GM21423 (cell line): ENCODE measurements around the gene RAPSN.

ENCODE experiments used
- ATAC-seq: cut with Tn5 transposase; IDR thresholded peaks from one replicate; pipeline ENCODE4 v1.9.1; 2021; ENCODE audit warnings: mild to moderate bottlenecking, moderate library complexity; ENCODE audit not compliant: unreplicated experiment

RAPSN gene

DNA sequence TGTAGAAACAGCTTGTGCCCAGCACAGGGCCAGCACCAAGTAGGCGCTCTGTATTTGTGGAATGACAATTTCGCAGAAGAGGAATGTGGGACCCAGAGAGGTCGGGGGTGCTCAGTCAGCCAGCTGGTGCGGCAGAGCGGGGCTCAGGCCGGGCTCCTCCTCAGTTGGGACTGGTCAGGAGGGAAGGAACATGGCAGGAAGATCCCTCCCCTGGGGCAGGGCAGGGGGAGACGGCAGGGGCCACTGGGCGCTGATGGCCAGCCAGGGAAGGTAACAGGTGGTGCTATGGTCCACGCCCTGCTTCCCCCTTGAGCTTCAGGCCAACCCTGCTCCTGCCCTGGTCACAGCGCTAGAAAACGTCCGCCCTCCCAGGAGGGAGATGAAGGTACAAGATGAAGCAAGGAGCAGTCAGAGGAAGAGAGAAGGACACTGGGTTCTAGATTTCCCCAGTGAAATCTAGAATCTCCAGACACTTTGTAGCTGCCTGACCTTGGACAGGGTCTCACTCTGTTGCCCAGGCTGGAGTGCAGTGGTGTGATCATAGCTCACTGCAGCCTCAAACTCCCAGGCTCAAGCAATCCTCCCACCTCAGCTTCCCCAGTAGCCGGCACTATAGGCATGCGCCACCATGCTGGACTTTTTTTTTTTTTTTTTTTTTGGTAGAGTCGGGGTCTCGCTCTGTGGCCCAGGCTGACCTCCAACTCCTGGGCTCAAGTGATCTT, 57.1 kb downstream of the RAPSN start:
- no peak for ATAC-seq

DNA sequence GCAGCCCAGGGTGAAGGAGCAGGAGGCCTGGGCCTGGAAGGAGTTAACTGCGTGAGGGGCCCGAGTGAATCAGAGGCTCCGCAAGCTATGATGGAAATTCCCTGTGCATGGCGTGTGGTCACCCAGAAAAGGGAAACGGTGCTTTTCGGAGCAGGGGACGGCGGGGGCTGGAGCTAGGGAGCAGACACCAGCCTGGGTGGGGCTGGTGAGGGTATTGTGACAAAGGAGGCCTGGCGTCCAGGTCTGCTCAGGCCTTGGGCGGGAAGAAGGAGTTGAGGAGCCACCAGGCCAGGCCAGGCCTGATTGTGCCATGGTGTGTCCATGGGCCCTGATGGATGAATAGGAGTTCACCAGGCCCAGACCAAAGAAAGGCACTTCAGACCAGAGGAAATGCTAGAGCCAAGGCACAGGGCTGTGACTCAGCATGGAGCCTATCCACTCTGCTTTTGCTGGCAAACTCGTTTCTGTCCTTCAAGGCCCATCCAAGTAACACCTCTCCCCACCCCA, 57.8 kb downstream of the RAPSN start:
- no peak for ATAC-seq

DNA sequence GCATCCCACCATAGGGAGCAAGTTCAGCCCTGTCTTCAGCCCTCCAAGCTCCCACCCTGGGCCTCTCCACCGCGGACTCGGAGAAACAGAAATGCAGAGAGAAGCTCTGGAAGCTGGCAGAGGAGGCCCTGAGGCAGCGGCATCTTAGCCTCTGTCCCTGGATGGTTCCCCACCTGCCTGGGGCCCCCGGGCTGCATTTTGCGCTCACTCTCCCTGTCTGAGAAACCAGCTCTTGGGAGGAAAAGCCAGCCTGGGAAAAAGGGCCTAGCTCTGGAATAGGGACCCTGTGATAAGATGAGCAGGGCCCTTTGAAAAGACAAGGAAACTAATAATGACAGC, 58.5 kb downstream of the RAPSN start:
- ATAC-seq: no peak

DNA sequence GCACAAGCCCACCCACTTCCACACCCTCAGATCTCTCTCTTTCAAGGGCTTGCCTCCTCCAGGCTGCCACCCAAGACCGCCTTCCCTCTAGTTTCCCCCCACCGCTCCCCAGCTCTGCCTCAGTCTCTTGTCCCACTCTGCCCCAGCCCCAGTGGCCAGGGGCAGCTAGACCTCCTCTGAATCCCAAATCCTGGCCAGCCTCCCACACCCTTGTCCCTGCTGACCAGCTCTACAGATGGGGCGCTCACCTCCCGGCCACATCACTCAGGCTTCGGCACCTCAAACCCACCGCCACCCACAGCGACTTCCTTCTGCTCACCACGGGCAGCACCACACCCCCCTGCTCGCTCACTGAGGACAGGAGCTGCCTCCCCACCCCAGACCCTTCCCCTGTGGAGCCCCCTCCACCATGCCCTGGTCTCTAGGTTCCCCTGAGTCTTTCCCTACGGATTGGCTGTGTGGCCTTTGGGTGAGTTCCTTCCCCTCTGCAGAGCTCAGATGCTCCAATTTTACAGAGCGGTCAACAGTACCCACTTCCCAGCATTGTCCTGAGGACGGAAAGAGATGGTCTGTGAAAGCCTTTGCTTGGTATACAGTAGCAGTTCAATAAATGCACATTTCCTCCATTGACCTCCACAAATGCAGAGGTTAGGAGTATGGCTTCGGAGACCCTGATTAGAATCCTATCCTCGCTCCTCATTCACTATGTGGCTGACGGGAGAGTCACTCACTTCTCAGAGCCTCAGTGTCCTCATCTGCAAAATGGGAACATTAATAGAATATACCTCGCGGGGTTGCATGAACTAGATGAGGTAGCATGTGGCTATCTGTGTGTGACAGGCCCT, 59.1 kb downstream of the RAPSN start:
- ATAC-seq: no peak

DNA sequence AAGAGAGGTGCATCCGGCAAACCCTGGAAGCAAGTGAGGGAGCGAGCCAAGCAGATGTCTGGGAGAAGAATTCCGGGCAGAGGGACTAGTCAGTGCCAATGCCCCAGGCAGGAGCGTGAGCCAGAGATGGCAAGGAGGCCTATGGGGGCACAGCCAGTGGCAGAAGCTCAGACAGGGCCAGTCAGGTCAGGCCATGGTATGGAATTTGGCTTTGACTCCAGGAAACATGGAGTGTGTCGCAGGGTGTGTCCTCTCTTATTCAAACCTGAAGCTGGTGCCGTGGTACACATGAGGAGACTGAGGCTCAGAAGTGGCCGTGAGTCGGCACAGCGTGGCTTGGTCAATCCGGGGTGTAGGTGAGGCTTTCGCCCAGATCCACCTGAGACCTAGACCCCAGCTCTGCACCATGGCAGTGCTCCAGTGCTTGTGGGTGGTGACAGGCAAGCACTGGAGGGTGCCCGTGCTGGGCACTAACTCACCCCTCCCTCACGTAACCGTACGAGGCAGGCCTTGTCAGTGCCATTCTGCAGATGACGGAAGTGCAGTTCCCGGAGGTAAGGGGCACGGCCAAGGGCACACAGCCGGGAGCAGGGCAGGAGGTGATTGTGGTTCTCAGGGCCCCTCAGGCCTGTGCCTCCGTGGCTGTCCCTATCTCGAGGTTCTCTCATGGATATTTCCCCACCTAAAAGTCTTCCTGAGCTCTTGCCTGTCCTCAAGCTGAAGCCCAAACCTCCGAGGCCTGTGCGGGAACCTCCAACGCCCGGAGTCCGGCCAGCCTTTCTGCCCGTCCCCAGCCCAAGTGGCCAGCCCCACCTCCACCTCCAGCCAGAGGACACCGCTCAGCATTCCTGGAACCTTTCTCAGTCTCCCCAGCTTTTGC, 60.0 kb downstream of the RAPSN start:
- ATAC-seq: no peak

DNA sequence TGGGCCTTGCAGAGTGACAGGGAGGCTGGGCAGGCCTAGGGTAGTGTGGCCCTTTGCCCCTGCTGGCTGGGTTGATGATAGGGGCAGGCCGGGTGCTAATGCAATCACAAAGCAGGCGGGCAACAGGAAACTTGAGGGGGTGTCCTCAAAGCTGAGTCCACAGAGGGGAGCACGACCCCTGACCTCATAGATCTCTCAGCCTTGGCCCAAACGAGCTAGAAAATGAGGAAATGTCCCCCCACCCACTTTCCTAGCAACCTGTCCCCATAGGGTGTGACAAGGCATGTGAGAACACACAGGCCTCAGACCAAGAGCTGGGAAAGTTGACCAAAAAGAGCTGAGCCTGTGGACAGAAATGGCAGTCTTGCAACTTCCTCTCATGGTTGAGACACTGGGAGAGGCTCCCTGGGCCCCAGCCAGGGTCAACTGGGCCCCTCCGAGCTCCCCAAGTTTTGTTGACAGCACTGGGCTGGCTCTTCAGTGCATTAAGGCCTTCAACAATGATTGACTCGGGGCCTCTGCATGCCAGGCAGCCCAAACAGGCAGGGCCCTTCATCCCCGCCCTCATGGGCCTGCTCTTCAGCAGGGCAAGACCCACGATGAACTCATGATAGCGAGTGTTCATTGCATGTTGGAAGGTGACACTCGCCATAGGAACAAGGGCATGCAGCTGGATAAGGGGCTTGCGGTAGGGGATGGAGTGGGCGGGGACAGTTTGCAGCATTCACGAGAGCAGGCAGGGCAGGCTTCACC, 60.8 kb downstream of the RAPSN start:
- no peak for ATAC-seq
